CD4-positive, CD25-positive, alpha-beta regulatory T cell (primary cell): ENCODE data around the gene PADI3. TPM values are rescaled to one million over a fixed set of nuclear protein-coding genes. Genes with fewer than 3 reads are reported as not detected.

ENCODE experiments used
- ATAC-seq, 2 donors: fragments of 150-1000 bp; cut with Tn5 transposase; one replicate each; pipeline ENCODE4 v1.10.0; 2021; ENCODE audit warnings: low read depth in 2 of 2, moderate number of reproducible peaks in 2 of 2, moderate library complexity in 1 of 2
- DNase-seq, 3 donors: peaks; one replicate each; pipeline versions ENCODE4 v3.0.0 to v3.0.0-alpha.2; 2012 to 2022; ENCODE audit warnings: mixed read lengths in 1 of 3
- H3K27ac ChIP-seq: one replicate; pipeline ENCODE4 v1.7.0; 2013; ENCODE audit warnings: mild to moderate bottlenecking, low read length; ENCODE audit not compliant: insufficient read depth, poor library complexity, severe bottlenecking
- H3K27me3 ChIP-seq: one replicate; pipeline ENCODE4 v1.7.0; 2013; ENCODE audit warnings: low read length; ENCODE audit not compliant: control insufficient read depth, insufficient read depth
- H3K36me3 ChIP-seq: one replicate; pipeline ENCODE4 v1.7.0; 2013; ENCODE audit warnings: mild to moderate bottlenecking, low read length, moderate library complexity; ENCODE audit not compliant: control insufficient read depth, insufficient read depth
- H3K4me1 ChIP-seq: 2 replicates; pipeline ENCODE4 v1.7.0; 2013; ENCODE audit warnings: mild to moderate bottlenecking, low read length; ENCODE audit not compliant: insufficient read depth, control insufficient read depth, poor library complexity, severe bottlenecking
- H3K4me3 ChIP-seq: one replicate; pipeline ENCODE4 v1.7.0; 2013; ENCODE audit warnings: low read depth, mild to moderate bottlenecking, low read length, moderate library complexity
- H3K9me3 ChIP-seq, 2 experiments: 1 replicate in 1 of 2; 2 replicates in 1 of 2; pipeline ENCODE4 v1.7.0; 2013; ENCODE audit warnings: low read length in 2 of 2, mild to moderate bottlenecking in 1 of 2, moderate library complexity in 1 of 2; ENCODE audit not compliant: control insufficient read depth in 2 of 2
- H3K27ac Mint-ChIP-seq, 3 donors: one replicate each; pipeline ENCODE4 v1.8.0; 2020 to 2022; ENCODE audit warnings: mild to moderate bottlenecking in 3 of 3, mixed read lengths in 3 of 3, moderate library complexity in 2 of 3
- H3K27me3 Mint-ChIP-seq: one replicate; pipeline ENCODE4 v1.8.0; 2022; ENCODE audit warnings: mild to moderate bottlenecking, mixed read lengths
- H3K36me3 Mint-ChIP-seq: one replicate; pipeline ENCODE4 v1.8.0; 2020; ENCODE audit warnings: mixed read lengths
- H3K4me1 Mint-ChIP-seq, 4 donors: one replicate each; pipeline ENCODE4 v1.8.0; 2020 to 2022; ENCODE audit warnings: mixed read lengths in 4 of 4, mild to moderate bottlenecking in 1 of 4
- H3K4me3 Mint-ChIP-seq, 4 donors: one replicate each; pipeline ENCODE4 v1.8.0; 2020 to 2022; ENCODE audit warnings: mild to moderate bottlenecking in 4 of 4, mixed read lengths in 4 of 4, moderate library complexity in 3 of 4
- H3K9me3 Mint-ChIP-seq, 7 donors: one replicate each; pipeline ENCODE4 v1.8.0; 2020 to 2022; ENCODE audit warnings: mixed read lengths in 7 of 7, mild to moderate bottlenecking in 3 of 7, moderate library complexity in 2 of 7
- polyA plus RNA-seq, 4 donors: library from polyadenylated mRNA; unstranded; fragments of 300-500 nt; fragmentation: Illumina TruSeq; gene quantifications; one replicate each; pipeline ENCODE4 v1.2.3, GENCODE V29; 2021
- total RNA-seq: library from RNA; stranded (reverse); gene quantifications from one replicate; pipeline ENCODE4 v1.2.3, GENCODE V29; 2022

PADI3 gene
- total and polyA plus RNA-seq, 5 donors from 2014 or later = not detected

DNA sequence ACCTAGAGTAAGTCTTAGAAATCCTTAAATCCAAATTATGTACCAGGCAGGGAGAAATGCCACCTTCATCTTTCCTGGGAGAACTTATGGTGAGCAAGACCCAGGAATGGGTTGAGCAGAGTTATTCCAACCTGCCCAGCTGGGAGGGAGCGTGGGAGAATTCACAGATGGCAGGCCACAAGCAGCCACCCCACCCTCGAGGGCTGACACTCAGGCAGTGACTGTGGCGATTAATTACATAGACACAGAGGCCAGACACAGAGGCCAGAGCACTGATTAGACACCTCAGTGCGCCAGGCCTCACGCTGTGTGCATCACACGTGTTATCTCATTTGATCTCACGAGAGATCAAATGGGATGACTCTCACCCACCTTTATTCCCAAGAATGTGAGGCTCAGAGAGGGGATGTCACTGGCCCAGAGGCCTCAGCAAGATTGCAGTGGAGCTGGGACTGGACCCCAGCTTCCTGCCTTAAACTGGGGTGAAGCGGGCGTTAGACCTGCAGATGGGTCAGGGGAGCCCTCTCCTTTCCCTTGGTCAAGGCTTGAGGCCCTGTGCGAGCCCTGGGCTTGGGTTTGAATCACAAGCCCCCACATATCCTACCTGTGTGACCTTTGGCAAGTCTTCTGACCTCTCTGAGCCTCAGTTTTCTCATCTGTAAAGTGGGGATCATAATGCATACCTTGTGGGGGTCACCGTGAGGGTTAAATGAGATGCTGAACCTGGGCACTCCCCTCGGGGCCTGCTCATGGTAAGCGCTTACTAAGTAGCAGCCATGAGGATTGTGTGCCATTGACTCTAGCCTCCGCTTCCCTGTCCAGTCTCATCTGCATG lies 30.3 kb downstream of the PADI3 start:
- H3K27me3 Mint-ChIP-seq = no peaks in the 10 kb centered on the region
- no peak overlapping the region for H3K27ac Mint-ChIP-seq
- ATAC-seq (no peak), DNase-seq (no peak)
- H3K4me1 Mint-ChIP-seq = peaks cover 0 to 2% (median 0%) of the 10 kb centered on the region in 4 donors
- Histone ChIP-seq H3K36me3 (no peaks in the 10 kb centered on the region), H3K27me3 (no peaks in the 10 kb centered on the region), H3K4me3 (no peak overlapping the region), H3K4me1 (no peaks in the 10 kb centered on the region), H3K27ac (no peak overlapping the region), H3K9me3 (no peaks in the 10 kb centered on the region)
- H3K9me3 Mint-ChIP-seq = peaks cover 0 to 1% (median 0%) of the 10 kb centered on the region in 7 donors
- no peaks in the 10 kb centered on the region for H3K36me3 Mint-ChIP-seq
- H3K4me3 Mint-ChIP-seq = no peak overlapping the region

GRCh38 chr1:17280436-17280835 lies 31.5 kb downstream of the PADI3 start:
- Histone ChIP-seq H3K27me3 (no peaks in the 10 kb centered on the region), H3K4me1 (no peaks in the 10 kb centered on the region), H3K4me3 (no peak overlapping the region), H3K27ac (no peak overlapping the region), H3K36me3 (no peaks in the 10 kb centered on the region), H3K9me3 (no peaks in the 10 kb centered on the region)
- H3K4me3 Mint-ChIP-seq = no peak overlapping the region
- no peak for ATAC-seq
- peaks cover 0 to 1% (median 0%) of the 10 kb centered on the region in 7 donors for H3K9me3 Mint-ChIP-seq
- peaks cover 0 to 2% (median 0%) of the 10 kb centered on the region in 4 donors for H3K4me1 Mint-ChIP-seq
- no peak for DNase-seq
- H3K27me3 Mint-ChIP-seq = peaks cover 7% of the 10 kb centered on the region
- H3K36me3 Mint-ChIP-seq = no peaks in the 10 kb centered on the region
- H3K27ac Mint-ChIP-seq = no peak overlapping the region

- Histone ChIP-seq H3K4me3 (no peak overlapping the region), H3K9me3 (no peaks in the 10 kb centered on the region), H3K27me3 (no peaks in the 10 kb centered on the region), H3K36me3 (no peaks in the 10 kb centered on the region), H3K27ac (no peak overlapping the region), H3K4me1 (no peaks in the 10 kb centered on the region)
- Mint-ChIP-seq H3K27ac (no peak overlapping the region), H3K4me3 (no peak overlapping the region), H3K36me3 (no peaks in the 10 kb centered on the region), H3K27me3 (peaks cover 7% of the 10 kb centered on the region), H3K4me1 (peaks cover 0 to 2% (median 0%) of the 10 kb centered on the region in 4 donors), H3K9me3 (peaks cover 0 to 1% (median 0%) of the 10 kb centered on the region in 7 donors)
- DNase-seq (no peak), ATAC-seq (no peak)
Observed at GRCh38 chr1:17280894-17281293, 32.0 kb downstream of the PADI3 start.

DNA sequence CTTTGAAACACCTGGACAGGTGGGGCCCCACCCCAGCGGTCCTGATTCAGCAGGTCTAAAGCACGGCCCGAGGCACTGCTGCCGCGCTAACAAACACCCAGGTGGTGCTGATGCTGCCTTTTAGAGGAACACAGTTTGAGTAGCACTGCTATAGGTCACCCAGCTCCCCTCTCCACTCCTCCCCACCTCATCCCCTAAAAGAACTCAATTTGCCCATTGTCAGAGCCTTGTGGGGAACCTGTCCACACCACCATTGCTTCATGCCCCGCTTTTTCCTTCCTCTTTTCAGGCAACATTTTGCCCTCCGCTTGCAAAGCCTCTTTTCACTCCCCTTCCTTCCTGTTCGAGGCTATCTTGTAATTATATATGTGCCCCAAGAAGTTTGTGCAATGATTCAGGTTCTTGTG lies 32.9 kb downstream of the PADI3 start:
- no peak overlapping the region for H3K4me3 ChIP-seq
- H3K27ac ChIP-seq = no peak overlapping the region
- no peaks in the 10 kb centered on the region for H3K36me3 ChIP-seq
- no peak overlapping the region for H3K4me3 Mint-ChIP-seq
- H3K9me3 ChIP-seq = no peaks in the 10 kb centered on the region
- H3K4me1 Mint-ChIP-seq = peaks cover 0 to 2% (median 0%) of the 10 kb centered on the region in 4 donors
- ATAC-seq (no peak), DNase-seq (no peak)
- H3K27me3 ChIP-seq = no peaks in the 10 kb centered on the region
- no peaks in the 10 kb centered on the region for H3K36me3 Mint-ChIP-seq
- H3K4me1 ChIP-seq = no peaks in the 10 kb centered on the region
- H3K9me3 Mint-ChIP-seq = peaks cover 0 to 1% (median 0%) of the 10 kb centered on the region in 7 donors
- peaks cover 7% of the 10 kb centered on the region for H3K27me3 Mint-ChIP-seq
- no peak overlapping the region for H3K27ac Mint-ChIP-seq

- Histone ChIP-seq H3K36me3 (no peaks in the 10 kb centered on the region), H3K4me3 (no peak overlapping the region), H3K9me3 (no peaks in the 10 kb centered on the region), H3K27ac (no peak overlapping the region), H3K27me3 (no peaks in the 10 kb centered on the region), H3K4me1 (no peaks in the 10 kb centered on the region)
- Mint-ChIP-seq H3K4me1 (peaks cover 0 to 2% (median 0%) of the 10 kb centered on the region in 4 donors), H3K4me3 (no peak overlapping the region), H3K9me3 (peaks cover 0 to 1% (median 0%) of the 10 kb centered on the region in 7 donors), H3K27me3 (peaks cover 7% of the 10 kb centered on the region), H3K27ac (no peak overlapping the region), H3K36me3 (no peaks in the 10 kb centered on the region)
- DNase-seq (no peak), ATAC-seq (no peak)
Observed at GRCh38 chr1:17282836-17283235, 33.9 kb downstream of the PADI3 start.

- no peak overlapping the region for H3K27ac Mint-ChIP-seq
- no peak for ATAC-seq
- Histone ChIP-seq H3K9me3 (no peaks in the 10 kb centered on the region), H3K36me3 (no peaks in the 10 kb centered on the region), H3K27ac (no peak overlapping the region), H3K27me3 (no peaks in the 10 kb centered on the region), H3K4me1 (no peaks in the 10 kb centered on the region), H3K4me3 (no peak overlapping the region)
- no peaks in the 10 kb centered on the region for H3K36me3 Mint-ChIP-seq
- DNase-seq = no peak
- peaks cover 0 to 1% (median 0%) of the 10 kb centered on the region in 7 donors for H3K9me3 Mint-ChIP-seq
- H3K4me1 Mint-ChIP-seq = peaks cover 0 to 2% (median 0%) of the 10 kb centered on the region in 4 donors
- H3K27me3 Mint-ChIP-seq = peaks cover 12% of the 10 kb centered on the region
- no peak overlapping the region for H3K4me3 Mint-ChIP-seq
Observed at GRCh38 chr1:17286646-17287045, 37.7 kb downstream of the PADI3 start.

GRCh38 chr1:17287130-17287776 lies 38.4 kb downstream of the PADI3 start:
- Histone ChIP-seq H3K27ac (no peak overlapping the region), H3K4me1 (no peaks in the 10 kb centered on the region), H3K36me3 (no peaks in the 10 kb centered on the region), H3K4me3 (no peak overlapping the region), H3K27me3 (no peaks in the 10 kb centered on the region), H3K9me3 (no peaks in the 10 kb centered on the region)
- no peak overlapping the region for H3K4me3 Mint-ChIP-seq
- peaks cover 12% of the 10 kb centered on the region for H3K27me3 Mint-ChIP-seq
- no peak for ATAC-seq
- H3K4me1 Mint-ChIP-seq = no peaks in the 10 kb centered on the region
- no peaks in the 10 kb centered on the region for H3K36me3 Mint-ChIP-seq
- H3K27ac Mint-ChIP-seq = no peak overlapping the region
- DNase-seq = no peak
- H3K9me3 Mint-ChIP-seq = no peaks in the 10 kb centered on the region
